IPS DF 6.9 (cell line): ENCODE results near the gene CDK5RAP1.

Source experiments
- DNase-seq: peaks from one replicate; pipeline ENCODE4 v3.0.0-alpha.2; 2013; ENCODE audit warnings: low read depth, low spot score
- H3K27ac ChIP-seq: one replicate; pipeline ENCODE4 v1.5.1; 2013; ENCODE audit warnings: low read length, control low read depth
- H3K27me3 ChIP-seq: 2 replicates; pipeline ENCODE4 v1.6.1; 2013; ENCODE audit warnings: mild to moderate bottlenecking, low read length; ENCODE audit not compliant: control insufficient read depth, insufficient read depth
- H3K36me3 ChIP-seq: 2 replicates; pipeline ENCODE4 v1.6.1; 2013; ENCODE audit warnings: low read length; ENCODE audit not compliant: control insufficient read depth, insufficient read depth
- H3K4me1 ChIP-seq: 2 replicates; pipeline ENCODE4 v1.6.1; 2013; ENCODE audit warnings: low read length; ENCODE audit not compliant: control insufficient read depth, insufficient read depth
- H3K4me3 ChIP-seq: 2 replicates; pipeline ENCODE4 v1.5.1; 2013; ENCODE audit warnings: mild to moderate bottlenecking, low read length
- H3K9me3 ChIP-seq: 2 replicates; pipeline ENCODE4 v1.6.1; 2013; ENCODE audit warnings: low read length, inconsistent platforms; ENCODE audit not compliant: control insufficient read depth, insufficient read depth
- WGBS: extraction: QIAGEN DNeasy Blood & Tissue Kit; methylation state at CpG from one replicate; pipeline ENCODE4 v1.1.7; 2013; ENCODE audit warnings: mixed read lengths, missing lambda C conversion rate; ENCODE audit not compliant: insufficient read length, insufficient coverage; 5-methylcytosine and 5-hydroxymethylcytosine counted together

Gene CDK5RAP1

DNA sequence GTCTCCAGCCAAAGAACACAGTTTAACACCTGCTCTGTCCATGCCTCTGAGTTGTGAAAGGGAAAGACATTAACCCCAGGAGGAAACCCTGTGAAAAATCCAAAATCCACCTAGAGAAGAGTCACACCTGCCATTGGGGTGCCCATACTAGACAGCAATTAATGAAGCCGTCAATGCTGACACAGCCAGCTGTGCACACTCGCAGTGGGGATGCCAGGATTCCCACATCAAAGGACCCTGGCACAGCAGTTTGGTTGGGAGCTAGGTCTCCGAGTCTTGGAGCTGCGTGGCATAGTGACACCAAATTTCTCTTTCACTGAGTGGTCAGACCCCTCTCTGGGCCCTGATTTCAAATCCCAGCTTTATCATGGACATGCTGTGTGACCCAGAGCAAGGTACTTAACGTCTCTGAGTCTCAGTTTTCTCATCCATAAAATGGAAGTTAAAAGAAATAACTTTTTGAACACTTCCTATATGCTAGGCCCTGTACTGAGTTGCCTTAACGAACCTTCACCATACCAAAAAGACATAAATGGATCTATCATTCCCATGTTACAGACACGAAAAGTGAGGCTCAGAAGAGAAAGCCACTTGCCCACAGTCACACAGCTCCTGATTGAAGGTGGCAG lies 87.5 kb downstream of the CDK5RAP1 start:
- H3K4me1 ChIP-seq = no peaks in the 10 kb centered on the region
- no peak overlapping the region for H3K4me3 ChIP-seq
- H3K27me3 ChIP-seq = no peaks in the 10 kb centered on the region
- no peaks in the 10 kb centered on the region for H3K36me3 ChIP-seq
- DNase-seq = no peak
- H3K27ac ChIP-seq = no peak overlapping the region
- no CpG with 5 or more reads among the region's 7 CpGs for WGBS
- H3K9me3 ChIP-seq = no peaks in the 10 kb centered on the region

- Histone ChIP-seq H3K9me3 (no peaks in the 10 kb centered on the region), H3K4me3 (no peak overlapping the region), H3K27ac (no peak overlapping the region), H3K36me3 (no peaks in the 10 kb centered on the region), H3K4me1 (no peaks in the 10 kb centered on the region), H3K27me3 (no peaks in the 10 kb centered on the region)
- WGBS = no CpG with 5 or more reads among the region's 11 CpGs
- no peak for DNase-seq
Observed at GRCh38 chr20:33312583-33312982, 88.7 kb downstream of the CDK5RAP1 start.

- no peaks in the 10 kb centered on the region for H3K4me1 ChIP-seq
- DNase-seq = no peak
- H3K4me3 ChIP-seq = no peak overlapping the region
- H3K27me3 ChIP-seq = no peaks in the 10 kb centered on the region
- no peak overlapping the region for H3K27ac ChIP-seq
- no peaks in the 10 kb centered on the region for H3K36me3 ChIP-seq
- no peaks in the 10 kb centered on the region for H3K9me3 ChIP-seq
- no CpG with 5 or more reads among the region's 4 CpGs for WGBS
Observed at GRCh38 chr20:33311996-33312395, 89.3 kb downstream of the CDK5RAP1 start.

DNA sequence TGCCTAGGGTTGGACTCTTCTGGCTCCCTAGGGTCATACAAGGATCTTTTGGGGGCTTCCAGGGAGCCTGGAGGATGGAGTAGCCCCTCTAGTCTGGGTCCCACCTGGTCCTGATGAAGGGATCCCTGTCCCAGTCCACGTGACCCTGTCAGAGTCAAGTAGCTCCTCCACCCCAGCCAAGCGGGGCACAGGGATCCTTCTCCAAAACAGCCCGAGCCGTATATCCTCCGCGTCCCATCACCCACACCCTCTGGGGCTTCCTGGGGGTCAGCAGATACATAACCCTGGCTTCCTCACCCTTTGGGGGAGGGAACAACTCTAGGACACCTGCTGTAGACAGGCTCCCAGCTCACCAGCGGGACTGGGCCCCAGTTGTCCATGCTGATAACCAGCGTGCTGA lies 90.3 kb downstream of the CDK5RAP1 start:
- Histone ChIP-seq H3K27me3 (no peaks in the 10 kb centered on the region), H3K36me3 (no peaks in the 10 kb centered on the region), H3K4me1 (no peaks in the 10 kb centered on the region), H3K27ac (no peak overlapping the region), H3K4me3 (no peak overlapping the region), H3K9me3 (no peaks in the 10 kb centered on the region)
- no peak for DNase-seq
- WGBS = no CpG with 5 or more reads among the region's 8 CpGs

- Histone ChIP-seq H3K4me3 (no peak overlapping the region), H3K27ac (no peak overlapping the region), H3K9me3 (no peaks in the 10 kb centered on the region), H3K36me3 (no peaks in the 10 kb centered on the region), H3K27me3 (no peaks in the 10 kb centered on the region), H3K4me1 (no peaks in the 10 kb centered on the region; the same call in 1 of the 2 replicates)
- WGBS = no CpG with 5 or more reads among the region's 6 CpGs
- DNase-seq = no peak
Observed at GRCh38 chr20:33310327-33310899, 90.9 kb downstream of the CDK5RAP1 start.

- Histone ChIP-seq H3K9me3 (no peaks in the 10 kb centered on the region), H3K27ac (no peak overlapping the region), H3K4me1 (no peaks in the 10 kb centered on the region; the same call in 1 of the 2 replicates), H3K36me3 (no peaks in the 10 kb centered on the region), H3K4me3 (no peak overlapping the region), H3K27me3 (no peaks in the 10 kb centered on the region)
- no CpG with 5 or more reads among the region's 2 CpGs for WGBS
- no peak for DNase-seq
Observed at GRCh38 chr20:33309631-33310030, 91.7 kb downstream of the CDK5RAP1 start.
